Mesodermal cell (in vitro differentiated cells): ENCODE data around the gene RAB36.

ENCODE experiments used
- H3K27ac ChIP-seq: 2 replicates; pipeline ENCODE4 v1.7.0; 2013; ENCODE audit warnings: mild to moderate bottlenecking, low read depth, low read length, moderate library complexity; ENCODE audit not compliant: severe bottlenecking
- H3K36me3 ChIP-seq: 2 replicates; pipeline ENCODE4 v1.7.1; 2013; ENCODE audit warnings: mild to moderate bottlenecking, low read length, moderate library complexity; ENCODE audit not compliant: control insufficient read depth, insufficient read depth
- H3K4me1 ChIP-seq: one replicate; pipeline ENCODE4 v1.7.1; 2013; ENCODE audit warnings: mild to moderate bottlenecking, low read length; ENCODE audit not compliant: insufficient read depth, control insufficient read depth, poor library complexity, severe bottlenecking
- H3K4me3 ChIP-seq: 2 replicates; pipeline ENCODE4 v1.7.0; 2013; ENCODE audit warnings: low read length, control low read depth, mild to moderate bottlenecking; ENCODE audit not compliant: insufficient read depth, poor library complexity, severe bottlenecking; ENCODE audit errors: extremely low read depth
- H3K9me3 ChIP-seq: 2 replicates; pipeline ENCODE4 v1.7.1; 2013; ENCODE audit warnings: mild to moderate bottlenecking, low read length, moderate library complexity; ENCODE audit not compliant: control insufficient read depth
- WGBS, 2 experiments: methylation state at CpG; one replicate each; pipeline ENCODE4 v1.1.5; 2013; ENCODE audit warnings: missing lambda C conversion rate in 2 of 2; ENCODE audit not compliant: insufficient coverage in 2 of 2; 5-methylcytosine and 5-hydroxymethylcytosine counted together

The RAB36 gene

DNA sequence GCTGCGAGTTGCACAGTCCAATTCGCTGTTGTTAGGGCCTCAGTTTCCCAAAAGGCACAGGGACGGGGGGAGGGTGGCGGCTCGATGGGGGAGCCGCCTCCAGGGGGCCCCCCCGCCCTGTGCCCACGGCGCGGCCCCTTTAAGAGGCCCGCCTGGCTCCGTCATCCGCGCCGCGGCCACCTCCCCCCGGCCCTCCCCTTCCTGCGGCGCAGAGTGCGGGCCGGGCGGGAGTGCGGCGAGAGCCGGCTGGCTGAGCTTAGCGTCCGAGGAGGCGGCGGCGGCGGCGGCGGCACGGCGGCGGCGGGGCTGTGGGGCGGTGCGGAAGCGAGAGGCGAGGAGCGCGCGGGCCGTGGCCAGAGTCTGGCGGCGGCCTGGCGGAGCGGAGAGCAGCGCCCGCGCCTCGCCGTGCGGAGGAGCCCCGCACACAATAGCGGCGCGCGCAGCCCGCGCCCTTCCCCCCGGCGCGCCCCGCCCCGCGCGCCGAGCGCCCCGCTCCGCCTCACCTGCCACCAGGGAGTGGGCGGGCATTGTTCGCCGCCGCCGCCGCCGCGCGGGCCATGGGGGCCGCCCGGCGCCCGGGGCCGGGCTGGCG lies 35.1 kb downstream of the RAB36 start, which contains the start of gene BCR:
TSS of gene BCR (plus strand) at position 209 of the 592 bp plus-strand sequence. CDS start 452 bp downstream, outside the sequence.
- 1% methylated on average over 17 to 40 of the region's 88 CpGs for WGBS, 2 experiments
- Histone ChIP-seq H3K4me3 (peak within 1 kb of the TSS; percentile 58), H3K4me1 (peaks cover 28% of the 10 kb centered on the region), H3K27ac (no peak within 1 kb of the TSS), H3K36me3 (peaks cover 29% of the 10 kb centered on the region), H3K9me3 (peaks cover 14% of the 10 kb centered on the region)

DNA sequence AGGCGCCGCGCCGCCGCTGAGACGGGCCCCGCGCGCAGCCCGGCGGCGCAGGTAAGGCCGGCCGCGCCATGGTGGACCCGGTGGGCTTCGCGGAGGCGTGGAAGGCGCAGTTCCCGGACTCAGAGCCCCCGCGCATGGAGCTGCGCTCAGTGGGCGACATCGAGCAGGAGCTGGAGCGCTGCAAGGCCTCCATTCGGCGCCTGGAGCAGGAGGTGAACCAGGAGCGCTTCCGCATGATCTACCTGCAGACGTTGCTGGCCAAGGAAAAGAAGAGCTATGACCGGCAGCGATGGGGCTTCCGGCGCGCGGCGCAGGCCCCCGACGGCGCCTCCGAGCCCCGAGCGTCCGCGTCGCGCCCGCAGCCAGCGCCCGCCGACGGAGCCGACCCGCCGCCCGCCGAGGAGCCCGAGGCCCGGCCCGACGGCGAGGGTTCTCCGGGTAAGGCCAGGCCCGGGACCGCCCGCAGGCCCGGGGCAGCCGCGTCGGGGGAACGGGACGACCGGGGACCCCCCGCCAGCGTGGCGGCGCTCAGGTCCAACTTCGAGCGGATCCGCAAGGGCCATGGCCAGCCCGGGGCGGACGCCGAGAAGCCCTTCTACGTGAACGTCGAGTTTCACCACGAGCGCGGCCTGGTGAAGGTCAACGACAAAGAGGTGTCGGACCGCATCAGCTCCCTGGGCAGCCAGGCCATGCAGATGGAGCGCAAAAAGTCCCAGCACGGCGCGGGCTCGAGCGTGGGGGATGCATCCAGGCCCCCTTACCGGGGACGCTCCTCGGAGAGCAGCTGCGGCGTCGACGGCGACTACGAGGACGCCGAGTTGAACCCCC lies 35.8 kb downstream of the RAB36 start:
- H3K36me3 ChIP-seq: peaks cover 35% of the 10 kb centered on the region
- 3 to 5% methylated on average over 55 to 93 of the region's 112 CpGs for WGBS, 2 experiments
- H3K4me1 ChIP-seq: peaks cover 28% of the 10 kb centered on the region
- H3K27ac ChIP-seq: no peak overlapping the region
- peak overlapping the region; percentile 58 for H3K4me3 ChIP-seq
- H3K9me3 ChIP-seq: peaks cover 7% of the 10 kb centered on the region

DNA sequence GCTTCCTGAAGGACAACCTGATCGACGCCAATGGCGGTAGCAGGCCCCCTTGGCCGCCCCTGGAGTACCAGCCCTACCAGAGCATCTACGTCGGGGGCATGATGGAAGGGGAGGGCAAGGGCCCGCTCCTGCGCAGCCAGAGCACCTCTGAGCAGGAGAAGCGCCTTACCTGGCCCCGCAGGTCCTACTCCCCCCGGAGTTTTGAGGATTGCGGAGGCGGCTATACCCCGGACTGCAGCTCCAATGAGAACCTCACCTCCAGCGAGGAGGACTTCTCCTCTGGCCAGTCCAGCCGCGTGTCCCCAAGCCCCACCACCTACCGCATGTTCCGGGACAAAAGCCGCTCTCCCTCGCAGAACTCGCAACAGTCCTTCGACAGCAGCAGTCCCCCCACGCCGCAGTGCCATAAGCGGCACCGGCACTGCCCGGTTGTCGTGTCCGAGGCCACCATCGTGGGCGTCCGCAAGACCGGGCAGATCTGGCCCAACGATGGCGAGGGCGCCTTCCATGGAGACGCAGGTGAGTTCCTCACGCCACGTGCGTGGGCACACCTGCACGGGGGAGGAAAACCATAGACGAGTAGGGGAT lies 36.5 kb downstream of the RAB36 start:
- 27 to 32% methylated on average over 40 to 41 of the region's 43 CpGs for WGBS, 2 experiments
- peaks cover 2% of the 10 kb centered on the region for H3K9me3 ChIP-seq
- peaks cover 39% of the 10 kb centered on the region for H3K36me3 ChIP-seq
- peaks cover 28% of the 10 kb centered on the region for H3K4me1 ChIP-seq
- peak overlapping the region; percentile 58 for H3K4me3 ChIP-seq
- no peak overlapping the region for H3K27ac ChIP-seq

DNA sequence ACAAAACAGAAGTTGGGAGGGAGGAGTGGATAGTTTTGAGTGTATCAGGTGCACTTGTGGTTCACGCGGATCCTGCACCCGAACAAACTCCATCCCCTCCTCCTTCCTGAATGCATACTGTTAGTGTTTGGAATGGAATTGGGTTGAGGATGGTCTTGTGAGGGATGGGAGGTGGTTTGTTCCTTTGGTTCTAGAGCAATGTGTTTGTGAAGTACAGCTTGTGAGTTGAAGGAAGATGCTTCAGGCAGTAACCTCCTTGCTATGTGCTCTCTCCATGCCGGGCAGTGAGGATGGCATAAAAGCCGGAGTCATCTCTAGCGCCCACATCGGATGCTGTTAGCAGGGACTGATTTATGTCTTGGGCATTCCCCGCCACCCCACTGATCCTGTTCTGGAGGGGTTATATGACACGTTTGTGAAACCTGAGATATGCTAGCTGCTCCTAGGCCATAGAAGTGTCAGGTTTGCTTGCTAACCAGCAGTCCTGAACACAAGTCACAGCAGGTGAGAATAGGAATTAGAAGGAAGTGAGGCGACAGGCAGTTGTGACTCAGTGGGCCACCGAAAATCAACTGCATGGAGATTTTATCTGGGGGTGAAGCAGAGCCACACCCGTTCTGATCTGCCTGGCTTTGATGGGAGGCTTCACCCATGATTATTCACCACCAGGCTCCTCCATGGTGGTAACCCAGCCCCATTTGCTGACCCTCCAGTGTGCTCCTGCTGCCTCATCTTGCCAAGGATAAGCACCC lies 37.2 kb downstream of the RAB36 start:
- Histone ChIP-seq H3K4me1 (peaks cover 33% of the 10 kb centered on the region), H3K36me3 (peaks cover 45% of the 10 kb centered on the region), H3K27ac (peak overlapping the region; percentile 71), H3K9me3 (no peaks in the 10 kb centered on the region), H3K4me3 (peak overlapping the region; percentile 58)
- 10 to 23% methylated on average over 7 to 9 of the region's 12 CpGs for WGBS, 2 experiments

DNA sequence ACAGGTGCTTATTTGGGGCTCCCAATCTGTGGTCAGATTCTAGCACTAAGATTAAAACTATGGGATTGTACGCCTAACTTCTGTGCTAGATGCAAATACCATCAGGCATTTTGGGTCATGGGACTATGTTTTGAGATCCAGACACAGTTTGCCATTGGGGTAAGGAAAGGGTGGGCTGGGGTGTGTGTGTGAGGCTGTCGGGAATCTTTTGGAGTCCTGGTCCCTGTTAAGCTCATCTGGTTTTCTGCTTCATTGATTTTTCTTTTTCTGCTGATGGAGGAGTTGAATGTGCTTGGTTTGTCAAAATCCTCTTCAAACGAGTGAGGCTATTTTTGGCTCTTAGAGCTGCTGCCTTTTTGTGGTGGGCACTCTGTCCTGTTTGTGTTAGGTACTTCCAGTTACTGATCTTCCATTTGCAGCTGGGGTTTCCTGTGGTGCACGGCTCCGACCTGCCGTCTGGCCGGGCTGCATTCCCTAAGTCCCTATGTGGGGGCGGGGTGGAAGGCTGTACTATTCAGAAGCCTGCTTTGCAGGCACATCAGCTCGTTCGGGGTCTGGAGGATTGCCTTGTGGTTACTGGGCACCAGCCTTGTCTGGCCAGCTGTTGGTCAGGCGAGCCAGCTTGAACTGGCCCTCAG lies 37.9 kb downstream of the RAB36 start:
- peaks cover 52% of the 10 kb centered on the region for H3K36me3 ChIP-seq
- WGBS, 2 experiments: 17 to 18% methylated on average over 6 of the region's 11 CpGs
- H3K27ac ChIP-seq: peak overlapping the region; percentile 71
- no peaks in the 10 kb centered on the region for H3K9me3 ChIP-seq
- H3K4me3 ChIP-seq: peak overlapping the region; percentile 58
- H3K4me1 ChIP-seq: peaks cover 38% of the 10 kb centered on the region

DNA sequence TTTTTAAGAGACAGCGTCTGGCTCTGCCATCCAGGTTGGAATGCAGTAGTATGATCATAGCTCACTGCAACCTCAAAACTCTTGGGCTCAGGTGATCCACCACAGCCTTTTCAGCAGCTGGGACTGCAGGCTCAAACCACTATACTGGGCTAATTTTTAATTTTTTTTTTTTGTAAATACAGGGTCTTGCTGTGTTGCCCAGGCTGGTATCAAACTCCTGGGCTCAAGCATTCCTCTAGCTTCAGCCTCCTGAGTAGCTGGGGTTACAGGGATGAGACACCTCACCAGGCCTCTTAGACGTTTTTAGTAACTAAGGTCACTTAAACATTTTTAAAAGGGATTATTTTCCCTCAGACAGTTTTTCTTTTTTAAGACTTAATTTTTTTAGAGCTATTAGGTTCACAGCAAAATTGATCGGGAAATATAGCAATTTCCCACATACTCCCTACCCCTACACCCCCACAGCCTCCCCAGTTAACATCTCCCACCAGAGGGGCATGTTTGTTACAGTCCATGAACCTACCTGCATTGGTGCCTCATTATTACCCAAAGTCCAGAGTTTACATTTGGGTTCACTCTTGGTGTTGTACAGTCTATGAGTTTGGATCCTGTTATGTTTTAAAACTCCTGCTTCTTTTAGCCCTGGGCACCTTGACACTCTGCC lies 39.0 kb downstream of the RAB36 start:
- 100% methylated on average over 1 of the region's 3 CpGs for WGBS, 2 experiments
- Histone ChIP-seq H3K4me1 (peaks cover 34% of the 10 kb centered on the region), H3K27ac (peak overlapping the region; percentile 71), H3K4me3 (peak overlapping the region; percentile 58), H3K36me3 (peaks cover 56% of the 10 kb centered on the region), H3K9me3 (no peaks in the 10 kb centered on the region)

DNA sequence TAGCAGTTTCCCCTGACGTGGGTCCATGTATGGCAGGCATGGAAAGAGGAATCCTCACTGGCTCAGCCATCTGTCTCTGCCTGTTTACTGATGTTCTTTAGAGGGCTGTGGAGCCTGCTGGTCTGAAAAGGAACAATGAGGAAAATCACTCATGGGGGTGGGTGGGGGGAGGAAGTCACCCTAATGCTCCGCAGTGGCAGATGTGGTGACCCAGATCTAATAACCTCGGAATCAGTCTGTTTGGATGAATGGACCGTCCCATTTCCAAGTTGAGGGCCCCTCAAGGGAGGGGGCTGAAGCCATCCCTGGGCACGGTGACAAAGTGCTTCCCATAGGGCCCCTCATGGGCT lies 39.5 kb downstream of the RAB36 start:
- Histone ChIP-seq H3K4me3 (no peak overlapping the region), H3K4me1 (peaks cover 31% of the 10 kb centered on the region), H3K27ac (no peak overlapping the region), H3K36me3 (peaks cover 61% of the 10 kb centered on the region), H3K9me3 (no peaks in the 10 kb centered on the region)
- WGBS, 2 experiments: 92 to 94% methylated on average over 3 to 5 of the region's 5 CpGs

DNA sequence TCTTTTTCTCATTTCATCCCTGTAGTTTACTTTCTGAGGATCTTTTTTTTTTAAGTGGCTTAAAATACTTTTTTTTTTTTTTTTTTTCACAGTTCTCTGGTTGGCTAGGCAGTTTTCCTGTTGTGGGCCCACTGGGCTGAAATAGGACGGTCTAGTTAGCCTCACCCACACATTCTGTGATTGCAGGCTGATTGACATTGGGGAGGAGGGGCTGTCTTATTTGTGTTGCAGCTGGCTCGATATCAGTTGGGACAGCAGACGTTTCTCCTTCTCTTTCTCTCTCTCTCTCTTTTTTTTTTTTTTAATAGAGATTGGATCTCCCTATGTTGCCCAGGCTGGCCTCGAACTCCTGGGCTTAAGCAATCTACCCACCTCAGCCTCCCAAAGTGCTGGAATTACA lies 41.9 kb downstream of the RAB36 start:
- no peaks in the 10 kb centered on the region for H3K9me3 ChIP-seq
- H3K4me1 ChIP-seq: peaks cover 30% of the 10 kb centered on the region
- 100% methylated on average over 1 of the region's 4 CpGs; no CpG with 5 or more reads in 1 of the 2 experiments for WGBS, 2 experiments
- peaks cover 70% of the 10 kb centered on the region for H3K36me3 ChIP-seq
- no peak overlapping the region for H3K27ac ChIP-seq
- no peak overlapping the region for H3K4me3 ChIP-seq

DNA sequence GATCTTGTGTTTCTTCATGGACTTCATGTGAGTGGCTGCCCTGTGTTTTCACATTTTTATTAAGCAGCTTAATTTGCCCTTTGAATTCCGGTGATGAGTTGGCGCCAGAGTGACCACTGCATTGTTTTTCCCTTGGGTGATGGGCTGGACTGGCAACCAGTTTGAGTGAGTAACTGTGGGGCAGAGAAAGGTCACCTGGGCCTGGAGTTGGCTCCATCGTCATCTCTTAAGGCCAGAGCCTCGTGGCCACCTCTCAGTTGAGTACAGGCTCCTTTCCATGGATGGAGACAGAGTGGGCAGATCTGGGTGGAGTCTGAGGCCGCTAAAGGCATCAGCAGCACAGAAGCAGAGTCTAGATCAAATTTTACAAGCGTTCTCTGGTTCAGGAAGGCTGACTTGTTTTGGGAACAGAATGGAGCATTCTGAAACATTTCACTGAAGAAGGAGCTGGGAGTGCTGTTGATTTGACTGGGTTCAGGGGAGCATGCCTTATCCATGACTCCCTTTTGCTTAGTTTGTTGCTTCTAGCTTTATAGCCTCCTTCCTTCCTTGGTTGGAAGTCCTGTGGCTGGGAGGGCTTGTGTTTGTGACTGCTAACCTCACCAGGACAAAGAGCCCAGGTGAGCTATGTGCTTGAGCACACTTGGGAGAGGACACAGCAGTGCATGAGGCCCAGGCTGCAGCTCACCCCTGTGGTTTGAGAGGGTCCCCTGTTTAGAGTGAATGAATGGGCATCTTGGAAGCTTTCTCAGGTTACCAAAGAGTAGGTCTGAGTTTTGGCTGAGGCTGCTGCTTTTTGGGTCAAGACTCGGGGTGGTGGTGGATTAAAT lies 42.8 kb downstream of the RAB36 start:
- H3K4me3 ChIP-seq: no peak overlapping the region
- H3K36me3 ChIP-seq: peaks cover 72% of the 10 kb centered on the region
- WGBS, 2 experiments: 90 to 93% methylated on average over 4 to 6 of the region's 7 CpGs

More for the DNA sequence above, 42.8 kb downstream of the RAB36 start:
- no peak overlapping the region for H3K27ac ChIP-seq
- H3K9me3 ChIP-seq: no peaks in the 10 kb centered on the region
- H3K4me1 ChIP-seq: peaks cover 26% of the 10 kb centered on the region
